RWPE2 (cell line): Measurements from ENCODE around the gene POLE.

ENCODE experiments used
- ATAC-seq: fragments of 200-7000 bp; cut with Tn5 transposase; 3 replicates; pipeline ENCODE4 v1.9.1; 2021; ENCODE audit warnings: low read depth
- DNase-seq: peaks from one replicate; pipeline ENCODE4 v3.0.0-alpha.2; 2020; ENCODE audit warnings: low spot score
- H3K27ac ChIP-seq: fragments of 450-650 bp; 2 replicates; pipeline ENCODE4 v1.5.1; 2017; ENCODE audit warnings: mild to moderate bottlenecking; ENCODE audit not compliant: poor library complexity, severe bottlenecking
- H3K27me3 ChIP-seq: fragments of 250-450 bp; sonication (Bioruptor Pico); 2 replicates; pipeline ENCODE4 v1.5.1; 2021; ENCODE audit warnings: mild to moderate bottlenecking, moderate library complexity; ENCODE audit not compliant: insufficient read depth, poor library complexity, severe bottlenecking
- H3K36me3 ChIP-seq: fragments of 250-450 bp; sonication (Bioruptor Pico); 2 replicates; pipeline ENCODE4 v1.5.1; 2020; ENCODE audit warnings: low read depth, mild to moderate bottlenecking, moderate library complexity
- H3K4me1 ChIP-seq: fragments of 250-450 bp; sonication (Bioruptor Pico); 2 replicates; pipeline ENCODE4 v1.5.1; 2021; ENCODE audit warnings: mild to moderate bottlenecking, moderate library complexity; ENCODE audit not compliant: insufficient read depth, poor library complexity, severe bottlenecking
- H3K4me3 ChIP-seq: fragments of 250-450 bp; sonication (Bioruptor Pico); 2 replicates; pipeline ENCODE4 v1.5.1; 2021; ENCODE audit warnings: mild to moderate bottlenecking, moderate library complexity; ENCODE audit not compliant: severe bottlenecking
- H3K9me3 ChIP-seq: fragments of 250-450 bp; sonication (Bioruptor Pico); 2 replicates; pipeline ENCODE4 v1.5.1; 2021; ENCODE audit warnings: mild to moderate bottlenecking, moderate library complexity; ENCODE audit not compliant: severe bottlenecking
- CTCF ChIP-seq: fragments of 450-650 bp; IDR thresholded peaks from one replicate; pipeline ENCODE4 v1.5.1; 2017; ENCODE audit warnings: mild to moderate bottlenecking, moderate library complexity; ENCODE audit not compliant: poor library complexity, severe bottlenecking

POLE gene

GRCh38 chr12:132638541-132639408 is 48.4 kb downstream of the POLE start:
- no peak overlapping the region for H3K4me3 ChIP-seq
- no peaks in the 10 kb centered on the region for H3K4me1 ChIP-seq
- no peaks in the 10 kb centered on the region for H3K27me3 ChIP-seq
- H3K36me3 ChIP-seq: peaks cover 69% of the 10 kb centered on the region
- no peak overlapping the region for H3K27ac ChIP-seq
- H3K9me3 ChIP-seq: no peaks in the 10 kb centered on the region
- peak; percentile 52; the same call in 2 of the 3 replicates for ATAC-seq
- peak; percentile 76 for TF ChIP-seq CTCF
- DNase-seq: no peak

- Histone ChIP-seq H3K4me3 (no peak overlapping the region), H3K4me1 (no peaks in the 10 kb centered on the region), H3K27me3 (no peaks in the 10 kb centered on the region), H3K9me3 (no peaks in the 10 kb centered on the region), H3K27ac (no peak overlapping the region), H3K36me3 (peaks cover 71% of the 10 kb centered on the region)
- DNase-seq (no peak), ATAC-seq (no peak)
- no peak for TF ChIP-seq CTCF
Measured at GRCh38 chr12:132637811-132638210, 49.3 kb downstream of the POLE start.

- no peak for TF ChIP-seq CTCF
- H3K4me1 ChIP-seq: no peaks in the 10 kb centered on the region
- DNase-seq (no peak), ATAC-seq (no peak)
- no peaks in the 10 kb centered on the region for H3K27me3 ChIP-seq
- H3K4me3 ChIP-seq: no peak overlapping the region
- H3K9me3 ChIP-seq: no peaks in the 10 kb centered on the region
- peaks cover 73% of the 10 kb centered on the region for H3K36me3 ChIP-seq
- H3K27ac ChIP-seq: no peak overlapping the region
Measured at GRCh38 chr12:132635076-132635955, 51.8 kb downstream of the POLE start.

- no peak for DNase-seq
- H3K4me1 ChIP-seq: no peaks in the 10 kb centered on the region
- TF ChIP-seq CTCF: no peak
- H3K27ac ChIP-seq: no peak overlapping the region
- H3K4me3 ChIP-seq: no peak overlapping the region
- no peaks in the 10 kb centered on the region for H3K9me3 ChIP-seq
- H3K27me3 ChIP-seq: no peaks in the 10 kb centered on the region
- peaks cover 82% of the 10 kb centered on the region for H3K36me3 ChIP-seq
- no peak for ATAC-seq
Measured at GRCh38 chr12:132634411-132634990, 52.6 kb downstream of the POLE start.
